Subcutaneous adipose tissue (tissue), 4 donors: Measurements from ENCODE around the gene EMP1. TPM values are rescaled to one million over a fixed set of nuclear protein-coding genes. Genes with fewer than 3 reads are reported as not detected.

Experiments used
- CTCF ChIP-seq: fragments of 450-650 bp; IDR thresholded peaks from one replicate; pipeline ENCODE4 v1.5.1; 2016; ENCODE audit warnings: low read depth, mild to moderate bottlenecking, control low read depth, antibody characterized with exemption, moderate library complexity
- total RNA-seq, 4 donors: library from RNA; depleted of rRNA; stranded (reverse); fragments of >200 nt; gene quantifications; one replicate each; pipeline ENCODE4 v1.1.0, GENCODE V29; 2016

The EMP1 gene
- total RNA-seq, 4 donors from 2014 or later = 583 to 987 (median 676) TPM

DNA sequence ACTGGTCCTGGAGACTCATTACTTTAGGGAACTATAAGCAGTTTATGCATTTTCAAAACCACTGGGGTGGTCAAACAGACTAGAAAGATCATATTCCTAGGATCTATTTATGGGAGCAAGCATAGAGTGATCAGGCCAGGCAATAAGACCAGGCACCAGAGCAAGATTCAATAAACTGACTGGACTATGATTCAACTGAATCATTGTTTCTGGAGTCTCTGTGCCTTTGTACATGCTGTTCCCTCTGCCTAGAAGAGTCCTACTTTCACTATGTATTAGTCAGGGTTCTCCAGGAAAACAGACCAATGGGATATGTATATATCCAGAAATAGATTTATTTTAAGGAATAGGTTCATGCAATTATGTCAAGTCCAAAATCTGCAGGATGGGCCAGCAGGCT is 55.5 kb downstream of the EMP1 start:
- TF ChIP-seq CTCF = no peak

GRCh38 chr12:13252616-13253015 is 56.1 kb downstream of the EMP1 start:
- no peak for TF ChIP-seq CTCF

GRCh38 chr12:13253966-13254760 is 57.6 kb downstream of the EMP1 start:
- TF ChIP-seq CTCF = no peak

- TF ChIP-seq CTCF = no peak
Observed at GRCh38 chr12:13255792-13256691, 59.5 kb downstream of the EMP1 start.

DNA sequence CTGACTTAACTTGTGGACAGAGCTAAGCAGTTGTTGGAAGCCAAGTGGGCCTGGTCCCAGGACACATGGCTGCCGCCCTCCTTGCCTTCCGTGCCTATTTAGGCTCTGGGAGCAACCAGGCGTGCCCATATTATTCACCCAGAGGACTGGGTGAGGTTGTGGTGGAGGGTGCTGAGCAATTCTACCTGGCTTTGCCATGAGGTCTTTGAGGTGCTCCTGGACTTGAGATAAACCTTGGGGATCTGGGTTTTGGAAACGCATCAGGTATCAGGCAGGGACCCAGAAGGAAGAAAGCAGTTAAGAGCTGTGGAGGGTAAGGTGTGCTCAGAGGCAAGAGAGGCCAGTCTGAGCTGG is 60.1 kb downstream of the EMP1 start:
- no peak for TF ChIP-seq CTCF

- no peak for TF ChIP-seq CTCF
Observed at GRCh38 chr12:13257356-13257875, 60.9 kb downstream of the EMP1 start.

DNA sequence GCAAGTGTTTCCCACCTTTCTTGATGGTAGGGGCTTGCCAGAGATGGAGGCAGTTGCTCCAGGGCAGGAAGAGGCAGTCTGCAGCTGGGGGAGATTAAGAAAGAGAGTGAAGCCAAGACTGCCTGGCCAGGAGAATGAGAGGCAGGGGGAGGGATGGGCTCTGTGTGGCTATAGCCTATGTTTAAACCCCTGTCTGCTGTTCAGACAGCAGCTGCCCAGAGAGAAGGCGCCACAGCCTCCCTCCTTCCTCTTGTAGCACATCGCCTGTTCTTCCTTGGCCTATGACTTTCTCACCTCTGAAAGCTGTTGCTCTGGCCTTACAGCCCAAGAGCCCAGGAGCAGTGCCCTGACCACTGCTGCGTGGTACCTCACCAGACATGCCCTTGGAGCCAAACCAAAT is 61.7 kb downstream of the EMP1 start:
- no peak for TF ChIP-seq CTCF
